Progenitor cell of endocrine pancreas (in vitro differentiated cells): Measurements from ENCODE around the gene ROR2. TPM values are rescaled to one million over a fixed set of nuclear protein-coding genes. Genes with fewer than 3 reads are reported as not detected.
"Not testable (repeated sequence)": the region's sequence is repeated elsewhere in the genome, so short reads cannot be mapped to it uniquely, and the experiment has no call there.

ENCODE experiments used
- DNase-seq: peaks from one replicate; pipeline ENCODE4 v3.0.0; 2021; ENCODE audit warnings: low spot score; ENCODE audit not compliant: unreplicated experiment
- H3K27ac Mint-ChIP-seq: 2 replicates; pipeline ENCODE4 v1.8.0; 2021; ENCODE audit warnings: mild to moderate bottlenecking, moderate library complexity, mixed read lengths
- H3K27me3 Mint-ChIP-seq: 2 replicates; pipeline ENCODE4 v1.8.0; 2021; ENCODE audit warnings: mixed read lengths
- H3K36me3 Mint-ChIP-seq: 2 replicates; pipeline ENCODE4 v1.8.0; 2022; ENCODE audit warnings: mixed read lengths; ENCODE audit not compliant: insufficient read depth
- H3K4me1 Mint-ChIP-seq: 2 replicates; pipeline ENCODE4 v1.8.0; 2021; ENCODE audit warnings: low read depth, mixed read lengths
- H3K4me3 Mint-ChIP-seq: 2 replicates; pipeline ENCODE4 v1.8.0; 2021; ENCODE audit warnings: low read depth, mild to moderate bottlenecking, moderate library complexity, mixed read lengths
- H3K9me3 Mint-ChIP-seq: 2 replicates; pipeline ENCODE4 v1.8.0; 2021; ENCODE audit warnings: low read depth, mixed read lengths
- CTCF ChIP-seq: fragments of 200-600 bp; sonication (generic); IDR thresholded peaks from one replicate; pipeline ENCODE4 v1.5.0; 2021; ENCODE audit warnings: antibody characterized with exemption, mild to moderate bottlenecking; ENCODE audit not compliant: unreplicated experiment
- total RNA-seq: library from RNA; stranded (reverse); gene quantifications from 2 replicates; pipeline ENCODE4 v1.2.1, GENCODE V29; 2021

The ROR2 gene
- total RNA-seq, 1 donor from 2014 or later = 23.6 TPM

- Mint-ChIP-seq H3K4me3 (no peak overlapping the region), H3K27me3 (no peaks in the 10 kb centered on the region), H3K27ac (no peak overlapping the region), H3K4me1 (peaks cover 8% of the 10 kb centered on the region), H3K36me3 (no peaks in the 10 kb centered on the region), H3K9me3 (no peaks in the 10 kb centered on the region)
- DNase-seq = no peak
- TF ChIP-seq CTCF = no peak
These were observed 149.5 kb downstream of the ROR2 start for GRCh38 chr9:91800473-91801030.

- Mint-ChIP-seq H3K9me3 (no peaks in the 10 kb centered on the region), H3K27ac (peak overlapping the region; percentile 38), H3K4me1 (peaks cover 12% of the 10 kb centered on the region), H3K4me3 (no peak overlapping the region), H3K36me3 (no peaks in the 10 kb centered on the region), H3K27me3 (no peaks in the 10 kb centered on the region)
- TF ChIP-seq CTCF = no peak
- no peak for DNase-seq
These were observed 150.8 kb downstream of the ROR2 start for GRCh38 chr9:91799113-91799744.

DNA sequence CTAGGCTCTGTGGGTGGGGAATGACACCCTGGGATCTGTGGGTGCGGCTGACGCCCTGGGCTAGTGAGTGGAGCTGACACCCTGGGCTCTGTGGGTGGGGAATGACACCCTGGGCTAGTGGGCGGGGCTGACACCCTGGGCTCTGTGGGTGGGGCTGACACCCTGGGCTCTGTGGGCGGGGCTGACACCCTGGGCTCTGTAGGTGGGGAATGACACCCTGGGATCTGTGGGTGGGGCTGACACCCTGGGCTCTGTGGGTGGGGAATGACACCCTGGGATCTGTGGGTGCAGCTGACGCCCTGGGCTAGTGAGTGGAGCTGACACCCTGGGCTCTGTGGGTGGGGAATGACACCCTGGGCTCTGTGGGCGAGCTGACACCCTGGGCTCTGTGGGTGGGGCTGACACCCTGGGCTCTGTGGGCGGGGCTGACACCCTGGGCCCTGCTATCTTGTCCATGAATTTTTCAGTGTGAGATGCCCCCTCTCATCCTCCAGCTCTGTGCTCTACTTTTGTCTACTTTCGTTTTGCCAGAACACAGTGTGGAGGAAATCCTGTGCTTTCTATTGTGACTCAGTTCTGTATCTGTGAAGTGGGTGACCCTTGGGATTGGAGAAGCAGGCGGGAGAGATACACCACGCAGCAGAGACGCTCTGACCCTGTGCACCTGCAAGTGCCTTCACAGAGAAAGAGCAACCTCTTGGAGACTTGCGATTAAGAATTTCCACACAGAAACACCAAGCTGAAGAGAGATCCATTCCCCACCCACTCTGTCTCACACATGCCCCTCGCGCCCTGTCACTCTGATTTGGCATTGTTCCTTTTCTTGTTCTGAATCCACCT is 151.5 kb downstream of the ROR2 start:
- Mint-ChIP-seq H3K27ac (peak overlapping the region; percentile 38), H3K4me1 (peaks cover 13% of the 10 kb centered on the region)
- DNase-seq, H3K9me3 Mint-ChIP-seq, H3K36me3 Mint-ChIP-seq, H3K27me3 Mint-ChIP-seq, H3K4me3 Mint-ChIP-seq: not testable (repeated sequence)

DNA sequence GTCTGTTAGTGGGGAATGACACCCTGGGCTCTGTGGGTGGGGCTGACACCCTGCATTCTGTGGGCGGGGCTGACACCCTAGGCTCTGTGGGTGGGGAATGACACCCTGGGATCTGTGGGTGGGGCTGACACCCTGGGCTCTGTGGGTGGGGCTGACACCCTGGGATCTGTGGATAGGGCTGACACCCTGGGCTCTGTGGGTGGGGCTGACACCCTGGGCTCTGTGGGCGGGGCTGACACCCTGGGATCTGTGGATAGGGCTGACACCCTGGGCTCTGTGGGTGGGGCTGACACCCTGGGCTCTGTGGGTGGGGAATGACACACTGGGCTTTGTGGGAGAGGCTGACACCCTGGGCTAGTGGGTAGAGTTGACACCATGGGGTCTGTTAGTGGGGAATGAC is 152.5 kb downstream of the ROR2 start:
- DNase-seq, H3K36me3 Mint-ChIP-seq, H3K9me3 Mint-ChIP-seq, H3K27ac Mint-ChIP-seq, H3K27me3 Mint-ChIP-seq, H3K4me3 Mint-ChIP-seq: not testable (repeated sequence)
- peaks cover 13% of the 10 kb centered on the region for H3K4me1 Mint-ChIP-seq

DNA sequence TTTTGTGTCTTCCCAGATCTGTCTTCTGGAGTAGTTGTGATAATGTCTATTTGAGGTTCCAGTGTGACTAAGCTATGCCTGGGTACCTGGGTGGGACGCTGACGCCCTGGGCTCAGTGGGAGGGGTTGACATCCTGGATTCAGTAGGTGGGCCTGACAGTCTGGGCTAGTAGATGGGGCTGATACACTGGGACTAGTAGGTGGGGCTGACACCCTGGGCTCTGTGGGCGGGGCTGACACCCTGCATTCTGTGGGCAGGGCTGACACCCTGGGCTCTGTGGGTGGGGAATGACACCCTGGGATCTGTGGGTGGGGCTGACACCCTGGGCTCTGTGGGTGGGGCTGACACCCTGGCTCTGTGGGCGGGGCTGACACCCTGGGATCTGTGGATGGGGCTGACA is 153.5 kb downstream of the ROR2 start:
- H3K36me3 Mint-ChIP-seq, H3K27ac Mint-ChIP-seq, H3K4me3 Mint-ChIP-seq, H3K9me3 Mint-ChIP-seq, H3K27me3 Mint-ChIP-seq, DNase-seq: not testable (repeated sequence)
- peaks cover 13% of the 10 kb centered on the region for H3K4me1 Mint-ChIP-seq

DNA sequence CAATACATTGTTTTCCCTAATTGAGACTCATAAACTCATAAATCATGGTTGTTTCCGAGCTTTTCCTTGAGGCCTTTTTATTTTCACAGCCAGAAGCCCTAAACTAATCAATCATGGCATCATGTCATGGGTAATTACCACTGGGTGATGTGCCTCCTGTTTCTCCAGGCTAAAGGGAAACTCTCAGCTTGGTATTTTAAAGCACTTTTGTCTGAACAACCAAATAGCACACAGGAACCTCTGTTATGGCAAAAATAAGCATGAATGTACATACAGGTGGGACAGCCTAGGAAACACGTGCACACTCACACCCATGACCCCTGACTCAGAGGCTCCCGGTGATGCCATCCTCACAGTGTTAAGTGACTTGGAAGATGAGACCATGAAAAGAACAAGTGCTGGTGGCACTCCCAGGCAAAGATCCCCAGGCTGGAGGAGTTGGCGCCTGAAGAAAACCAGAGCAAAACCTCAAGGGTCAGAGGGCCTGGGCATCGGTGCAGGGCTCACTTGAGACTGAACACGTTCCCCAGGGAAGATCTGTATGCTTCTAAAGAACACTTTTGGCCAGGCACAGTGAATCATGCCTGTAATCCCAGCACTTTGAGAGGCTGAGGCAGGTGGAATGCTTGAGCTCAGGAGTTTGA is 154.3 kb downstream of the ROR2 start:
- no peak overlapping the region for H3K27ac Mint-ChIP-seq
- no peak for DNase-seq
- no peak for TF ChIP-seq CTCF
- no peak overlapping the region for H3K4me3 Mint-ChIP-seq
- H3K4me1 Mint-ChIP-seq = peaks cover 13% of the 10 kb centered on the region
- H3K36me3 Mint-ChIP-seq = no peaks in the 10 kb centered on the region
- H3K27me3 Mint-ChIP-seq = no peaks in the 10 kb centered on the region
- no peaks in the 10 kb centered on the region for H3K9me3 Mint-ChIP-seq

DNA sequence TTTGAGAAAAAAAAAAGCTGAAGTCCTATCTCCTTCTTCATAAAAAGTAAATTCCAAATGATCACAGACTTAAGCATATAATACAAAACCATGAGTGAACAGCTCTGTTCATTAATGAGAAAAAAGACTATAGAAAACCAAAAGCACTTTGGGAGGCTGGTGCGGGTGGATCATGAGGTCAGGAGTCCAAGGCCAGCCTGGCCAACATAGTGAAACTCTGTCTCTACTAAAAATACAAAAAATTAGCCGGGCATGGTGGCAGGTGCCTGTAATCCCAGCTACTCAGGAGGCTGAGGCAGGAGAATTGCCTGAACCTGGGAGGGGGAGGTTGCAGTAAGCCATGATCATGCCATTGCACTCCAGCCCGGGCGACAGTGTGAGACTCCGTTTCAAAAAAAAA is 156.7 kb downstream of the ROR2 start:
- not testable (repeated sequence) for H3K27ac Mint-ChIP-seq, DNase-seq, H3K4me1 Mint-ChIP-seq, H3K9me3 Mint-ChIP-seq, H3K27me3 Mint-ChIP-seq, H3K4me3 Mint-ChIP-seq, H3K36me3 Mint-ChIP-seq
